Activated naive CD4-positive, alpha-beta T cell treated with anti-CD3 and anti-CD28 coated beads for 36 hours (primary cell): ENCODE results near the gene SPTSSB. TPM values are rescaled to one million over a fixed set of nuclear protein-coding genes. Genes with fewer than 3 reads are reported as not detected.
A peak's percentile ranks its signal among the peaks of the same experiment; 100 is the strongest.

Experiments
- CTCF ChIA-PET: fragments of 350-600 bp; sonication (Branson Sonifier 250); formaldehyde crosslinking; loops from one replicate; lab custom pipeline; 2021; ENCODE audit warnings: antibody characterized with exemption; lab: Charles Lee
- DNase-seq: peaks from one replicate; pipeline ENCODE4 v3.0.0-alpha.2; 2020
- H3K27ac Mint-ChIP-seq: one replicate; pipeline ENCODE4 v1.8.0; 2021; ENCODE audit warnings: mild to moderate bottlenecking, mixed read lengths
- H3K27me3 Mint-ChIP-seq: one replicate; pipeline ENCODE4 v1.8.0; 2021; ENCODE audit warnings: low read depth, mixed read lengths
- H3K36me3 Mint-ChIP-seq: one replicate; pipeline ENCODE4 v1.8.0; 2021; ENCODE audit warnings: low read depth, mixed read lengths
- H3K4me1 Mint-ChIP-seq: one replicate; pipeline ENCODE4 v1.8.0; 2021; ENCODE audit warnings: low read depth, mixed read lengths
- H3K4me3 Mint-ChIP-seq: one replicate; pipeline ENCODE4 v1.8.0; 2021; ENCODE audit warnings: mild to moderate bottlenecking, moderate library complexity, mixed read lengths
- H3K9me3 Mint-ChIP-seq: one replicate; pipeline ENCODE4 v1.8.0; 2021; ENCODE audit warnings: mixed read lengths
- intact Hi-C: fragments of 100-400 bp; cut with micrococcal nuclease; formaldehyde crosslinking; loops from one replicate; pipeline ENCODE4 v1.15.1; 2023
- total RNA-seq, 2 experiments: library from RNA; stranded (reverse); gene quantifications; one replicate each; pipeline ENCODE4 v1.2.3, GENCODE V29; 2021

Gene SPTSSB
- total RNA-seq, 2 experiments from 2014 or later = not detected

DNA sequence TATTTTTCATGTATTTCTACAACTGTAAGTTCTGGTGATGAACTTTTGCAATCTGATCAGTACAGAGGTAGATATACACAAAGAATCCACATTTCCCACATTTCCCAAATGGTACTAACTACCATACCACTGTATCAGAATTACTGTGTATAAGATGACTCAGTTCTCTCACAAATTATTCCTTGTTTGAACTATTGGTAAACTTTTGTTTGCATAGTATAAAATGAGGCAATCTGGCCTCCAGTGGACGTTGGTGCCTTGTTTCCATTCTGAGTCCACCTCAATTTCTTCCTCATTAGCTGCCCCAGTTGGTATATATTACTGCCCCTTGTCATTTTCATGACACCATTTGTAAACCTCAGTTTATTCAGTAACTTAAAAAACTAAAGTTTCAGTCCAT, 38.5 kb downstream of the SPTSSB start:
- no peaks in the 10 kb centered on the region for H3K36me3 Mint-ChIP-seq
- intact Hi-C loops = no loop called here
- H3K4me3 Mint-ChIP-seq = no peak overlapping the region
- DNase-seq = no peak
- CTCF ChIA-PET = no interaction called here
- no peaks in the 10 kb centered on the region for H3K27me3 Mint-ChIP-seq
- H3K9me3 Mint-ChIP-seq = no peaks in the 10 kb centered on the region
- H3K4me1 Mint-ChIP-seq = no peaks in the 10 kb centered on the region
- no peak overlapping the region for H3K27ac Mint-ChIP-seq

DNA sequence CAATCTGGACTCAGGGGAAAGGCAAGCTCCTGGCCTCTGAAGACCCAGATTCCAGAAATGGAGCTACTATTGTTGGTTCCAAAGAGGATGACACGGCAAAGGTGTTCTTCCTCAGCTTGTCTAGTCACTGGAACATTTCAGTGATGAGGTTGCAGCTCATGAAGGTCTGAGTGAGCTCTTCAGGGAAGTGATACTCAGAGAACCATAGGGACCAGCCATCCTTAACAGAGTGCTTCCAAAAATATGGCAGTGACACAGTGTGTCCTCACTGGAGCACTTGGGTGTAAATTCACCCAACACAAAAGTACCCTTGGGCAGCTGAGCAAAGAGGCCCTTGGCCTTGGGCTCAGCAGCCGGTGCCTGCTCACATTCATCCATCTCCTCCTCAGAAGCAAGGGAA, 46.3 kb downstream of the SPTSSB start:
- no peak overlapping the region for H3K4me3 Mint-ChIP-seq
- CTCF ChIA-PET = interaction anchor here (1.6 kb wide), 1 partner anchor 88 kb away, joined by 3 read pairs; no protein-coding TSS in a partner anchor
- intact Hi-C loops = no loop called here

DNA sequence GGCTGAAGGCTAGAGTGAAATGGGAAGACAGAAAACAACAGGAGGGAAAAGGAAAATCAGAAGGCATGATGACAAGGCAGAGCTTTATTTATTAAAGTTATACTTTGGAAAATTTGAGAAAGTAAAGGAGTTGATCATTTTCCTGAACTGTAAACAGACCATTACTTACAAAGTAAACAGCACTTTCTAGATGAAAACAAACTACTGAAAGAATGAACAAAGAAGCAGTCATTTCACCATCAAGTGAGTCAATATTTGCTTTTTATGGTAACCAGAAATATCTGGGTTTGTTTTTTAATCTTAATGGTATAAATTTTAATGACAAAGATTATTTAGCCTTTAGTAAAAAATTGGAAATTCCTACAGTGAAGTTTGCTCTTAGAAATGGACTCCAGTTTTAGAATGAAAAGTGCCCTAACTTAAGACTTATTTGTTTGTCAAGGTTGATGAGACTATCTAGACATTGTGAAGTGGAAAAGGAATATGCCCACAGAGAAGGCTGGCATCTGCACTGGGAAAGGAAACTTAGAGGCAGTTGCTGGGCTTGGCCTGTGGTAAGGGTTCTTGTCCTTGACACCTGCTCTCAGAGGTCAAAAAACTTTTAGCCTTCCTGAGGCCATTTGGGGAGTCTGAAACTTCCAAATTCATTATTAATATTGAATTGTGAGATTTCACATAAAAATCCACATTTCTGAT, 47.2 kb downstream of the SPTSSB start:
- no peak overlapping the region for H3K4me3 Mint-ChIP-seq
- H3K36me3 Mint-ChIP-seq = no peaks in the 10 kb centered on the region
- CTCF ChIA-PET = interaction anchor here (1.6 kb wide), 1 partner anchor 89 kb away, joined by 3 read pairs; no protein-coding TSS in a partner anchor
- H3K27ac Mint-ChIP-seq = no peak overlapping the region
- intact Hi-C loops = no loop called here
- no peaks in the 10 kb centered on the region for H3K4me1 Mint-ChIP-seq
- peaks cover 4% of the 10 kb centered on the region for H3K9me3 Mint-ChIP-seq
- no peaks in the 10 kb centered on the region for H3K27me3 Mint-ChIP-seq
- DNase-seq = no peak

More for the DNA sequence above, 46.3 kb downstream of the SPTSSB start:
- Mint-ChIP-seq H3K27ac (no peak overlapping the region), H3K4me1 (no peaks in the 10 kb centered on the region), H3K27me3 (no peaks in the 10 kb centered on the region), H3K9me3 (peaks cover 4% of the 10 kb centered on the region), H3K36me3 (no peaks in the 10 kb centered on the region)
- no peak for DNase-seq

DNA sequence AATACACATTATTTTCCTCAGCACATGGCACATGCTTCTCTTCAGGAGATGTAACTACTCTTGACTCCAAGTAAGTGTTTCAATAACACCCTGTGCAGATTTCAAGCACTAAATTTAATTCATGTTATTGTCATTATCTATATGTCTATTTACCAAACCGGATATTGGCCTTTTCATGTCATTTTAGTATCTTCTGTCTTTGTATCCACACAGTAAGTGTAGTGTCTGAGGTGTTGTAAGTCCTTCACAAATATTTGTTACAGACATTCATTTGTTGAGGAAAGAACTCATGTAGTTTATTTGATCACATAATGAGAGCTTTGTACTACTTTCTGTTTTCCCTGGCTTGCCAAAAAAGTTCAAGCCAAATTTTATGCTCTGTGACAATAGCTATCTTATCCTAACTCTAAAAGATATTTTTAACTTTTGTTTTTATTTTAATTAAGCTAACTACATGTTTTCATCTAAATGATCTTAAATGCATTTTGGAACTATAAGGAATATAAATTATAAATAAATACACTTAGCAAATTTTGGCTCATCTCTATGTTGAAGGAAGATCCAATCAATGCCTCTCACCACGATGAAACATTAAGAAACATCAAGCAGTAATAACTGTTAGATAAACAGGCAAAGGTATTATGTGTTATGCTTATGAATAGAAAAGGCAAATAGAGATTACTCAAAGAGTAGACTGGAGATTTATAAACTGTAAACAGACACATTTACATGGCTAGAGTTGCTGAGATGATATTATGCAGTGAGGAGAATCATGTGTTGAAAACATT, 48.3 kb downstream of the SPTSSB start:
- intact Hi-C loops = no loop called here

DNA sequence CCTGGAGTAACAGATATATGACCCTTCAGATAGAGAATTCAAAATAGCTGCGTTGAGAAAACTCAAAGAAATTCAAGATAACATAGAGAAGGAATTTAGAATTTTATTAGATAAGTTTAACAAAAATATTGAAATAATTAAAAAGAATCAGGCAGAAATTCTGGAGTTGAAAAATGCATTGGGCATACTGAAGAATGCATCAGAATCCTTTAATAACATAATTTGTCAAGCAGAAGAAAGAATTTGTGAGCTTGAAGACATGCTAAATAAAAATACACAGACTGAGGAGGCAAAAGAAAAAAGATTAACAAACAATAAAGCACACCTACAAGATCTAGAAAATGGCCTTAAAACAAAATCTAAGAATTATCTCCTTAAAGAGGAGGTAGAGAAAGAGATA, 50.5 kb downstream of the SPTSSB start:
- H3K36me3 Mint-ChIP-seq = no peaks in the 10 kb centered on the region
- CTCF ChIA-PET = interaction anchor here (1.6 kb wide), 1 partner anchor 88 kb away, joined by 4 read pairs; no protein-coding TSS in a partner anchor
- no peak overlapping the region for H3K27ac Mint-ChIP-seq
- no peak for DNase-seq
- no peaks in the 10 kb centered on the region for H3K4me1 Mint-ChIP-seq
- intact Hi-C loops = no loop called here
- H3K27me3 Mint-ChIP-seq = no peaks in the 10 kb centered on the region
- H3K4me3 Mint-ChIP-seq = no peak overlapping the region
- H3K9me3 Mint-ChIP-seq = peaks cover 4% of the 10 kb centered on the region

More for the DNA sequence above, 48.3 kb downstream of the SPTSSB start:
- H3K4me3 Mint-ChIP-seq = no peak overlapping the region
- H3K27me3 Mint-ChIP-seq = no peaks in the 10 kb centered on the region
- no peaks in the 10 kb centered on the region for H3K36me3 Mint-ChIP-seq
- no peaks in the 10 kb centered on the region for H3K4me1 Mint-ChIP-seq
- peaks cover 4% of the 10 kb centered on the region for H3K9me3 Mint-ChIP-seq
- DNase-seq = no peak
- CTCF ChIA-PET = no interaction called here
- H3K27ac Mint-ChIP-seq = no peak overlapping the region

DNA sequence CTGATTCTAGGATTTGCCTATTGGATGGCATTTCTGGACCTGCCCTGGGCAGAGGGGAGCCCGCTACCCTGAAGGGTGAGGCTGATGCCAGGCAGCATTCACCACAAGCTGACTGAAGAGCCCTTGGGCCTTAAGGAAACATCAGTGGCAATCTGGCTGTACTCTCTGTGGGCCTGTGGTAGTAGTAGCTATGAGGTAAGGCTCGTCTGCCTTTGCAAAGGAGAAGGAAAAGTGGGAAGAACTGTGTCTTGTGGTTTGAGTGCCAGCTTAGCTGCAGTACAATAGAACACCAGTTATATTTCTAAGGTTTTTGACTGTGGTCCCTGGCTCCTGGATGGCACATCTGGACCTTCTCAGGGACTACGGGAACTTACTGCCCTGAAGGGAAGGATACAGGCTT, 51.5 kb downstream of the SPTSSB start:
- no peaks in the 10 kb centered on the region for H3K36me3 Mint-ChIP-seq
- intact Hi-C loops = no loop called here
- no peak overlapping the region for H3K27ac Mint-ChIP-seq
- peaks cover 4% of the 10 kb centered on the region for H3K9me3 Mint-ChIP-seq
- DNase-seq = no peak
- H3K4me1 Mint-ChIP-seq = no peaks in the 10 kb centered on the region
- CTCF ChIA-PET = no interaction called here
- no peaks in the 10 kb centered on the region for H3K27me3 Mint-ChIP-seq
- H3K4me3 Mint-ChIP-seq = no peak overlapping the region

DNA sequence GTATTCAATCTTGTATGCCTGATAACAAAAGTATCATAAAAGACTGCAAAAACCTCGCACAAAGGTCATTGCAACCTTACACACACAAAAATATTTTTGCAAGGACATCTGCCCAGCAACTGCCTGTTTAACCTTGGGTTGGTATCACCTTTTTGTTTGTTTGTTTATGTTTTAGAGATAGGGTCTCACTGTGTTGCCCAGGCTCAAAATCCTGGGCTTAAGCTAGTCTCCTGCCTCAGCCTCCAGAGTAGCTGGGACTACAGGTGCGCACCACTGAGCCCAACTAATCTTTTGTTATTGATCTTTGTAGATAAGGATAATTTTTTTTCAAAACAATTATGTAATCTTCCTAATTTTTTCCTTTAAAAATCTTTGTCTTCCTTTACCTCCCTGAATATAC, 54.2 kb downstream of the SPTSSB start:
- no peaks in the 10 kb centered on the region for H3K36me3 Mint-ChIP-seq
- peaks cover 15% of the 10 kb centered on the region for H3K4me1 Mint-ChIP-seq
- CTCF ChIA-PET = no interaction called here
- peaks cover 4% of the 10 kb centered on the region for H3K9me3 Mint-ChIP-seq
- H3K4me3 Mint-ChIP-seq = no peak overlapping the region
- DNase-seq = no peak
- intact Hi-C loops = no loop called here
- no peak overlapping the region for H3K27ac Mint-ChIP-seq
- H3K27me3 Mint-ChIP-seq = no peaks in the 10 kb centered on the region

DNA sequence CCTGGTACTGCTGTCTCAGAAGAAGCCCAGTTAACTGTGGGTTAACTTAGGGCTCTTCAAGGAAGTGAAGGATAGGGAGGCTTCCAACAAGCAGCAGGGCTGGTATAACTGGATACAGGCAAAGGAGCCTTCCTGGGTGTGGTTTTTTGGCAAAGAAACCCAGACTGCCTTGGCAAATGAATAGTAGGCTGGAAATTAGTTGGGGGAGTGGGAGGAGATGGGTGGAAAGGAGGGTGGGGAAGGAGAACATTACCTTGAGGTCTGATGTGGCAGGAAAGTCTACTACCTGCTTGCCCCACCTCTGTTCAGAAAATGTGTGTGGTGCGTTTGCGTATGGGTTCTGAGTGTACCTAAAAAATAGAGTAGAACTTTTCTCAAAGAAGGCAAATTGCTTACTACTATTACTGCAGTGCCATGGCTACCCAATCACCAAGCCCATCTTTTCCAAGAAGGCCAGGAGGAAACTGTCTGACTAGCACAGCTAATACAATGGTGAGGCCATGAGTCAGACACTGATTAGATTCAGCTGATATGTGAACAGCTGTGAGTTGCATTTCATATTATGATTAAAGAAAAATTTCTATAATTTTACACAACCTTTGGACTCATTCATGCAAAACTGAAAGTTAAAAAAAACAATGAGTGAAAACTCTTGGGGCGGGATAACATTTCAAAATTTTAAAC, 55.2 kb downstream of the SPTSSB start:
- no peak overlapping the region for H3K27ac Mint-ChIP-seq
- no peaks in the 10 kb centered on the region for H3K27me3 Mint-ChIP-seq

DNA sequence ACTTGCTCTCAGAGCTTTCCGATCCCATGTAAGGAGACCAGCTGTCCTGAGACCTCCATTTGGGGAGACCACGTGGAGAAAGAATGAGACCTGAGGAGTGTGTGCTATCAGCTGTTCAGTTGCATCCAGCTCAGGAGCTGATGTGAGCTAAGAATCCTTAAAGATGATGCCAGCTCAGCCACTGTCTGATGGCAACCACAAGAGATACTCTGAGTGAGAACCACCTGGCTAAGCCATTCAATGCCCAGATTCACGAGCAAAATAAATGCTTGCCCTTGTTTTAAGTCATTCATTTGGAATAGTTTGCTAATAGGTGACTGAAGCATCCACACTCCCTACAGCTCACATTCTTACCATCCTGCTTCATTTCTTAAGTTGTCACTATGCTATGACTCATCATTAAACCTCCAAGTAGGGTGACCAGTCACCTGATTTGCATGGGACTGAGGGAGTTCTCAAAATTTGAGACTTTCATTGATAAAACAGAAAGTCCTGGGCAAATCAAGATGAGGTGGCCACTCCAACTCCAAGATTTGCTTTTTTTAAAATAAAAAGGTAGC, 56.4 kb downstream of the SPTSSB start:
- H3K4me1 Mint-ChIP-seq = peaks cover 37% of the 10 kb centered on the region
- CTCF ChIA-PET = interaction anchor here (0.9 kb wide), 1 partner anchor 40 kb away, joined by 3 read pairs; no protein-coding TSS in a partner anchor
- no peak for DNase-seq
- no peak overlapping the region for H3K4me3 Mint-ChIP-seq
- no peaks in the 10 kb centered on the region for H3K27me3 Mint-ChIP-seq
- H3K36me3 Mint-ChIP-seq = no peaks in the 10 kb centered on the region
- H3K9me3 Mint-ChIP-seq = no peaks in the 10 kb centered on the region
- H3K27ac Mint-ChIP-seq = no peak overlapping the region
- intact Hi-C loops = no loop called here

More for the DNA sequence above, 55.2 kb downstream of the SPTSSB start:
- DNase-seq = no peak
- intact Hi-C loops = no loop called here
- Mint-ChIP-seq H3K4me3 (no peak overlapping the region), H3K9me3 (peaks cover 2% of the 10 kb centered on the region), H3K36me3 (no peaks in the 10 kb centered on the region), H3K4me1 (peaks cover 25% of the 10 kb centered on the region)
- CTCF ChIA-PET = no interaction called here

DNA sequence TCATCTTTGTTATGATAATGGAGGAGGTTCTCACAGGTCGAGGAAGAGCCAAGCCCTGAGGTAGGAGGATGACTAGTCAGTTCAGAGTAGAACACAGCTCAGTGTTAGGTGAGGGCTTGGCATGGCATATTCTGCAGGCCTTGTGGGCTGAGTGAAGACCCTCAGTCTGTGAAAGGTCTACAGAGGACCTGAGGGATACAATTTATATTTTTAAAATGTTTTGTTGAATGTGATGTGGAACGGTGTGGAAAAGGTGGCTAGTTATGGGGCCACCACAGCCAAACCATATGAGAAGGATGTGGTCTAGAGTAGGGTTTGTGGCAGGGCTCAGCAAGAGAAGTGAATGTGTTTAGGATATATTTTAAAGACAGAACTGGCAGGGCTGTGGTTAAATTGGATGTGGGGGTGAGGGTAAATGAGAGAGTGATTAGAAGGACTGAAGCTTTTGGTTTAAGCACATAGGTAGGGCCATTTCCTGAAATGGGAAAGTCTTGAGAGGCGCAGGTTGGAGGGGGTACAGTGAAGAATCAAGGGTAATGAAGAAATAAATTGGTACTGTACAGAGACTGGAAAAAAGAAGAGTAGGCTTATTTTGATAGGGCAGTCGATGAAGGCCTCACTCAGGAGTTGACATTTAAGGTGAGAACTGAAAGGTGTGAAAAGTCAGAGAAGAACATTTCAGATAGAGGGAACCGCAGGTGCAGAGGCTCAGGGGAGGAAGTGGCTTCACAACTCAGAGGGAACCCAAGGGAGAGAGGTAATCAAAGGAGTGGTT, 60.5 kb downstream of the SPTSSB start:
- intact Hi-C loops = loop anchor here (1.0 to 2.0 kb wide), 5 partner anchors 38 to 510 kb away; partner anchors contain the start of gene NMD3
- no peaks in the 10 kb centered on the region for H3K27me3 Mint-ChIP-seq

More for the DNA sequence above, 60.5 kb downstream of the SPTSSB start:
- peaks cover 8% of the 10 kb centered on the region for H3K9me3 Mint-ChIP-seq
- peaks cover 49% of the 10 kb centered on the region for H3K4me1 Mint-ChIP-seq
- CTCF ChIA-PET = interaction anchor here (1.1 kb wide), 1 partner anchor 56 kb away, joined by 3 read pairs; no protein-coding TSS in a partner anchor
- no peaks in the 10 kb centered on the region for H3K36me3 Mint-ChIP-seq
- no peak overlapping the region for H3K4me3 Mint-ChIP-seq
- DNase-seq = peak; percentile 69
- peak overlapping the region; percentile 43 for H3K27ac Mint-ChIP-seq
